ENCODE results near the gene HMGCS2. TPM values are rescaled to one million over a fixed set of nuclear protein-coding genes. Genes with fewer than 3 reads are reported as not detected.
"Not testable (repeated sequence)": the region's sequence is repeated elsewhere in the genome, so short reads cannot be mapped to it uniquely, and the experiment has no call there.

The HMGCS2 gene
- total RNA-seq, 1 experiment from 2014 or later: not detected

DNA sequence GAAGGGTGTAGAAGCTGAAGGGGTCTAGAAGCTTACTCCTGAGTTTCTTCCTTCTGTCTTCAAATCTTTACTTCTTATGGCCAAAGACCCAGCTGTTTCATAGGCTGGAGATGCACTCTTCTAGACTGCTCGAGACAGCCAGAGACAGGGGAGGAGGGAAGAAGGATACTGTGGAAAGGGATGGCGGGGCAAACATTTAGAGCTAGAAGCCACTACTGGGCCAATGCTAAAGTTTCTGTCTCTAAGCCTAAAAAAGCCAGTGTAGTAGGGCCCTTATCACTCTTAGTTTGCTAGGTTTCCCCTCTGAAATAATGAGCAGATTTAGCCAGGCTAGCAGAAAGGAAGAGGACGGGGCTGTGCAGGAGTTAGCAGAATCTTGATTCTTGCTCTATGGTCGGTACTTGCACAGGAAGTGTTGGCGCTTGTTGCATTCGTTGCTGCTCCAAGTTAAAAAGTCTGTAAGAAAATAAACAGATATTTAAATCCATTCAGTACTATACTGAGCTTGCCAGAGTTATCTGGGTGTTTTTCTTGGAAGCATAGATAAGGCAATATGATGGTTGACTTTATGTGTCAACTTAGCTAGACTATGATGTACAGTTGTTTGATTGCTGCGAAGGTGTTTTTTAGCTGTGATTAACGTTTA lies 25.6 kb upstream of the HMGCS2 start:
- in situ Hi-C loops (cut with HindIII; ENCODE audit: low sequenced_read_pairs): no loop called here
- DNase-seq (ENCODE audit: low spot score): no peak

DNA sequence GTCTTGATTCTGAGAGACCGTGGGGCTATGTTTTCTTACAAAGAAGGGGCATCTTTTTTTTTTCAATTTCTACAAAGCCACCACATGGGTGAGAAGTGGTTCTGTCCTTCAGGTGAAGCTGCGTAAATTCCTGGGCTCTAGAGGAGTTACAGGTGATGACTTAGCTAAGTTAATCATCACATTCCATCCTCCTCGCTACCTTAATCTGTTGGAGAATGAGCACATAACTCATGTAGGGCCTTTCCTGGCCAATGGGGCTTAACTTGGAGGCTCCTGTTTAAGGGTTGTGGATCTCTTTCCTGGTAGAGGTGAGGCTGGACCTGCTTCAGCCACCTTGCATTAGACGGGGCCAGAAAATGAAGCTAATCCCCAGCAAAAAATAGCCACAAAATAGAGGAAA lies 22.7 kb upstream of the HMGCS2 start:
- in situ Hi-C loops (cut with HindIII; ENCODE audit: low sequenced_read_pairs): no loop called here
- DNase-seq (ENCODE audit: low spot score): no peak

DNA sequence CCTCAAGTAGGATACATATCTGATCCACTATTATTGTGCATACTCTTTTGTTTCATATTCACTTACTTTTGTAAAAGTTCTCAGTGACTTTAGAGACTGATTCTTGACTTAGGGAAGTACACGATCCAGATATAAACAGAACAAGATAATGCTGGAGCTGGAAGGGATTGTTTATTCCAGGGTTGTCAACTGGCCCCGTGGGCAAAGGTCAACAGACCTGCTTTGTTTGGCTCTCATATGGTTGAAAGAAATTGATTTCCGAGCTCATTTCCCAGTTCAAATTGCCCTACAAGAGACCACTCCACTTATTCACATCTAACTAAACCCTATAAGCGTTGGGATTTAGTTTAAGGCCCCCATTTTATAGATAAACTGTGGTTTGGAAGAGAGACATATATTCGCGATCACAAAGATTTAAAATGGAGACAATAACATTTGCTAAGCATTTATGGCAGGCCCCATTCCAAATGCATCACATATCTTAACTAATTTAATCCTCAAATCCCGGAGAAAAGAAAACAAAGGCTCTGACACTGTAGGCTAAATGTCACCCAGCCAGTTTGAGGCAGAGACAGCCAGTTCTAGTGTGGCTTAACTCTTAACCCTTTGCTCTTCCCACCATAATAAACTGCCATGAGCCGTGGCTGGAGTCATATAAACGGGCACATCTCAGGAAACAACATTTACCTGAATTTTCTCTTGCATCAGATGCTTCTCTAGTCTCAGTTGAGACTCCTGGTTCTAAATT lies 21.9 kb upstream of the HMGCS2 start:
- no peak for DNase-seq (ENCODE audit: low spot score)
- in situ Hi-C loops (cut with HindIII; ENCODE audit: low sequenced_read_pairs): no loop called here

DNA sequence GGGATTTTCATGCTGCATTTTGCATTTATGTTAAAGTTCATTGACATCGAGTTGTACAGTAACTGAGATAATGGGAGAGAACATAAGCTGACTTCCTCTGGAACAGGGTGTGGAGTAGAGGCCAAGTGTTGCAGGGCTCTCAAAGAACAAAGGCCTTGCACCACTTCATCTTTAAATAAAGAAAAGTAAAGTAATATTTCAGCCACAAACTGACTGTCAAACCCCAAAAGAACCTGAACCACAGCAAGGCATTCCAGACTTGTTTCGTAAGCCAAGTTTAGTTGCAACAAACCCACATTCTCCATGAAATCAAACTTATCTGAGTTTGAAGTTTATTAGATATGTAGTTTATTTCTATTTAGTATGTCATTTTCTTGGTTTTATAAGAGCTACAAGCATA lies 19.1 kb upstream of the HMGCS2 start:
- DNase-seq (ENCODE audit: low spot score): no peak
- in situ Hi-C loops (cut with HindIII; ENCODE audit: low sequenced_read_pairs): no loop called here

DNA sequence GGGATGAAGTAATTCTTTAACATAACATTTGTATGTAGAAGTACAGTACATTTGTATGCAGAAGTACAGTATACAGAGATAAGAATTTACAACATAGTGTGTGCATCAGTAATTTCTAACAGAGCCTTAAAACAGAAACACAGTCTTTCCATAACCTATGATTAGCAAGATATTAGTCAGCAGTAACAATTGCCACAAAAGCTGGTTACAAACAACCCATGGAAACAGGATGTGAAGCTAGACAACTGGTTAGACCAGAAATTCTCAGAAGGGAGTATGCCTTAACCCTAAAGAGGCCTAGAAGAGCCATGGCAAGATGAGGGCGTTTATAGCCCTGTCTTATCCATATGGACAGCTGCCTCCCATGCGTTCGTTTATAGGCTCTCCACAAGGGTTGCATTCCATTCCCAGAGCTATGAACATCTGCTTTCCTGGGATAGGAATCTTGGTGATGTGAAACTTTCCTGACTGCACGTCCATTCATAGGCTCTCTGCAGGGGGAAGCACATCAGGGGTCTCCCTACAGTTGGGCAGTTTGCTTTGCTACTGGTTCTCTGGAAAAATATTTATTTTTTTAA lies 17.9 kb upstream of the HMGCS2 start:
- DNase-seq (ENCODE audit: low spot score); in situ Hi-C loops (cut with HindIII; ENCODE audit: low sequenced_read_pairs): not testable (repeated sequence)

DNA sequence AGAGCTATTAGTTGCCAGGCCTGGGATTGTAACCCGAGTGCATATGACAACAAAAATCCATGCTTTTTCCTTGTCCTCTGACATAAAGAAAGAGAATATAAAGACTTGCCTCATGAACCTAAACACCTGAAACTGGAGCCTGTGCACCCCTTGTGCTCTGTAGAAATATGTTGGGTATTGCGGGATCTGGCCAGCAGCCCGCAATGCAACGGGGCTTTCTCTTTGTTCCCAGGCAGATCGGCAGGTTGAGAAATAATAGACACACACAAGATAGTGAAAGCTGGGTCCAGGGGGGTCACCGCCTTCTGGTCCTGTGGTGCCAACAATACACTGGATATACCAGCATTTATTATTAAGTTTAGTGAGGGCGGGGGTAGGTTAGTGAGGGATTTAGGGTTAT lies 17.3 kb upstream of the HMGCS2 start:
- DNase-seq (ENCODE audit: low spot score); in situ Hi-C loops (cut with HindIII; ENCODE audit: low sequenced_read_pairs): not testable (repeated sequence)

DNA sequence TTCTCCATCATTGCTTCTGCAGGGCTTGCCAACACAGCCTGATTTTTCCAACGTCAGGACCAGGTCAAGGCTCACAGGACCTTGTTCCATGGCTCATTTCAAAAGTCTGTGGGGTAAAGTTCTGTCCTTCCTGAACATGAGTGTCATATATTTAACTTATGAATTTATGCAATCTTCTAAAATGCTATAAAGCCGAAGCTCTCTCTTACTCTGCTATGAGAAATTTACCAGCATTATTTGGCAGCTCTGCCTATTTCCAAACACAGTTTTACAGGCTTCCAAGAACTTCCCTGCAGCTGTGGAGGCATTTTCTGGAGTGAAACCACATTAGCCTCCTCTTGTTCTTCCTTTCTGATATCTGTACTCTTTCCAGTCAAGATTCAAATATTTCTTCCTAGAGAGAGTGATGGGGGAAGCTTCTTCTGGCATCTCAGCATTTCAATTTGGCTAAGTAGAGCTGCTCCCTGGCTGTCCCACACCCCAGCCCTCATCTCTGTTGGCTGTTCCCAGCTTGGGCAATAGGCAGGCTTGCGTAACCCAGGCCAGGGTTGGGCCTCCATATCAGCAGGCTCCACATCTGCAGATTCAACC lies 15.6 kb upstream of the HMGCS2 start:
- in situ Hi-C loops (cut with HindIII; ENCODE audit: low sequenced_read_pairs): no loop called here
- no peak for DNase-seq (ENCODE audit: low spot score)

DNA sequence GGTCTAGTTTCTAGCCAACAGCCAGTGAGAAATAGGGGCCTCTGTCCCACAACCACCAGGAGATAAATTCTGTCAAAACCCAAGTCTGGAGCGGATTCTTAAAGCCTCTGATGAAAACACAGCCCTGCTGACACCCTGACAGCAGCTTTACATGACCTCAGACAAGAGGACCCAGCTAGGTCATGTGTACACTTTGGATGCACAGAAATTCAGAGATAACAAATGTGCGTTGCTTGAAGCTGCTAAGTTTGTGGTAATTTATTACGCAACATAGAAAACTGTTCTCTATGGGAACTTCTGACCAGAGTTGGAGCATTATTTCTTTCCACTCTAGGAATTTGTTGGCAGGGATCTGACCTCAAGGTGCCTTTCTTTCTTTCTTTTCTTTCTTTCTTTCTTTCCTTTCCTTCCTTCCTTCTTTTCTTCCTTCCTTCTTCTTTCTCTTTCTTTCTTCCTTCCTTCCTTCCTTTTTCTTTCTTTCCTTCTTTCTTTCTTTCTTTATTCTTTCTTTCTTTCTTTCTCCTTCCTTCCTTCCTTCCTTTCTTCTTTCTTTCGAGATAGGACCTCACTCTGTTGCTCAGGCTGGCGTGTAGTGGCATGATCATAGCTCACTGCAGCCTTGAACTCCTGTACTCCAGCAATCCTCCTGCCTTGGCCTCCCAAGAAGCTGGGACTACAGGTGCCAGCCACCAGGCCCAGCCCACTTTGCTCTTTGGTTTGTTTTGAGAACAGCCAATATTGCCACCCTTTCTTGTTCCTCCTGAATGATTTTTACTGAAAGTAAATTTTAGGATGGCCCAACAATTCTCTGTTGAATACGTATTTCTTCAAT lies 14.9 kb upstream of the HMGCS2 start:
- in situ Hi-C loops (cut with HindIII; ENCODE audit: low sequenced_read_pairs): no loop called here
- DNase-seq (ENCODE audit: low spot score): no peak

DNA sequence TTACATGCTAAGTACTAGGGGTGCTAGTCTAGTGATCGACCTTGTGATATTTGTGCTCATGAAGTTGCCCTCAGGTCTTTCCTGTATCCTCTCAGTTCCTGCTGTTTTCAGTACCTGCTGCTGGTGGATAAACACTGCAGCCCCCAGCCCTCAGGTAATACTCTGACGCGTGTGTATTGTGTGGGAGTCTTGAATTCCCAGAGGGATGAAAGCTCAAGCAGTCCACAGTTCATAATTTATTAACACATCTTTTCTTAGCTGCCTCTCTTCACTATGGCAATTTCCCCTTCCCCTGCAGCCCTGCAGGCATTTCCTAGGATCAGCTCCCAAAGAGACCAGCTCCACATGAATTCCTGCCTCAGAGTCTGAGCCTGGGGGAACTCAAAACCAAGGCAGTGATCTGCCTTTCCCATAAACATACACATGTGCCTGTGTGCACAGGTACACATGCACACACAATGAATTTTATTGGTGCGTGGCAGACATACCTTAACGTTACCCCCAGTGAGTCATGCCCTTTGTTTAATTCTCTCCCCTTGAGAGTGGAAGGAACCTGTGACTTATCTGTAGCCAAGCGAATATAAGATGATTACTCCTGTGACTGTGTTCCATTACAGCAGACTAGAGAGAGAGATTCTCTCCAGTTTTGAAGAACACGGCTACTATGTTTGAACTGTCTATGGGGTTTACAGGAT lies 14.1 kb upstream of the HMGCS2 start:
- in situ Hi-C loops (cut with HindIII; ENCODE audit: low sequenced_read_pairs): no loop called here
- DNase-seq (ENCODE audit: low spot score): no peak

DNA sequence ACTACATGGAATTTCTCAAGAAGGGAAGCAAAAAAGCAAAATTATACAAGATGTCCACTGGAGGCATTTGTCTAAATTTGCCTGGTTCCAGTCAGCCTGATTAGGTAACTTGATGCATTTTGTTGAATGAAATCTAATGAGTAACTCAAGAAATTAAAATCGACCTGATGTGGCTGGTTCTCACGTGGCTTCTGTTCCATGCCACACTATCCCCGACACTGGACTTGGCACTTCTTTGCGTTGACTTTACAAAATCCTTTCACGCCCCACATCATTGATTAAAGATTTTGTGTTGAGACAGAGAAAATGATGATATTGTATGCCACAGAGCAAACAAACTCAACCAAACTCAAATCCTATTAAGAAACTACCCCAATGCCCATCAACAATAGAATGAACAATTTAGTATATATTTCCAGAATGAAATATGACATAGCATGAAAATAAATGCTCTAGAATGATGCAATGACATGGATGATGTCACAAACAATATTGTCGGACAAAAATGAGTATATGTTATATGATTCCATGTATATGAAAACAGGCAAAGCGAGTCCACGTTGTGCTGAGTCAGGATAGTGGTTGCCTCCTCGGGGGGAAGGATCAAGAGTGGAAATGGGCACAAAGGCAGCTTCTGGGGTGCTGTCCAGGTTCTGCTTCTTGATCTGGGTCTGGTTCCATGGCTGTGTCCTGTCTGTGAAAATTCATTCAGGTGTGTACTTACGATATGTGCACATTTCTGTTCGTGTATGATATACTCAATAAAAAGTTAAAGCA lies 12.9 kb upstream of the HMGCS2 start:
- in situ Hi-C loops (cut with HindIII; ENCODE audit: low sequenced_read_pairs): no loop called here

DNA sequence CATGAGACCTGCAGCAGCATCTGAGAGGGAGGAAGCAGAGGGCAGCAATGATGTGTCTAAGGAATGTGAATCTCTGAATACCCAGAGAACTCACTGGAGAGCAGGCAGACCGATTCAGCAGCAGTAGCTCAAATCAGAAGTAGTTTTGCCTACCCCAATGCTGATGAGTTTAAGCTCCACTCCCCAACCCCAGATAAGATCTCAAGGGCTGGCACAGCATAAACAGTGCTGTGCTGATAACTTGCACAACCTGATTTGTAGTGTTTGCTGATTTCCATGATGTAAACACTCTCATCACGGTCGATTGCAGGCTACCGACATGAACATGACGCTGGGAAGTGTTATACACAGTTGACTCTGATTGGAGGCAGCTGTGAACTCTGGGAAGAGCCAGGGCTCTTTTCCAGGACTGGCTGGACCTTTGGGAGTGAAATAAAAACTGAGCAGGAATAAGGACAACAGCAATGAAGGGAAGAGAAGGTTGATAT lies 11.2 kb upstream of the HMGCS2 start:
- no peak for DNase-seq (ENCODE audit: low spot score)
- in situ Hi-C loops (cut with HindIII; ENCODE audit: low sequenced_read_pairs): no loop called here

More for the DNA sequence above, 12.9 kb upstream of the HMGCS2 start:
- no peak for DNase-seq (ENCODE audit: low spot score)

DNA sequence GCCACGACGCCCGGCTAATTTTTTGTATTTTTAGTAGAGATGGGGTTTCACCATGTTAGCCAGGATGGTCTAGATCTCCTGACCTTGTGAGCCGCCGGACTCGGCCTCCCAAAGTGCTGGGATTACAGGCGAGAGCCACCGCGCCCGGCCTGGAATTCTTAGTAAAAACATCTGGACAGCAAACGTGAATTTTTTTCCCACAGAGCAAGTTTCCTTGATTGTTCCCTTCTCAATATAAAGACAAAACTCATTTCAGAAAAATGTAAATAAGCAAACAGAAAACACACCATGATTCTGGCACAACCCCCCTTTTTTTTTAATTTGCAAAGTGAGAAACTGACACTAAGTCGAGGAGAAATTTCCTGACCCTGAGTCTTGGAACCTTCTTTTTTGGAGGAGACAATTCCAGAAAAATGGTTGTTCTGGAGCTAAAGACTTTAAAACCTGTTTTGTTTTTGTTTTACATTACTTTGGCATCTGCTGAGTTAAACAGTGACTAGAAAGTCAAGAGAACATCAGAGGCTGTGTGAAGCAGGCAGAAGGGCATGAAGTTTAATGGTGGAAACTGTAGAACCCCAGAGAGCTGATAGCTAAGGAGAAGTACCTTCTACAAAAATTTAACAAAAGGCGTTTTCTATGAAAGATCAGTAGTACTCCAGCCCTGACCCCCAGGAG lies 10.3 kb upstream of the HMGCS2 start:
- DNase-seq (ENCODE audit: low spot score): no peak

DNA sequence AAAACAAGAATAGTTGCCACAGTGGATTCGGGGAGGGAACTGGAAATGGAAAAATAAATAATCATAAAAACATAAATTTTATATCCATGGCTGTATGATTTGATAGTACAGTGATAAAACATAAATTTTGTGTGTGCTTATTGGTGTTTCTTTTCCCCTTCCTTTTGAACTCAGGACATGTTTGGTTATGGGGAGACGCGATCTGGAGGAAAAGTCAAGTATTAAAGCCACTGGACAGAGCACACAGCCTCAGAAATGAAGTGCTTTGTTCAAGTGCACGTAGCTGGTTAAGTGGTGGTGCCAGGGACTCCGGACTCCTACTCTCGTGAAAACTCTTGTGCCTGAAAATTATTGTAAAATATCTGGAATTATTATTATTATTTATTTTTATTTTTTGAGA lies 9.7 kb upstream of the HMGCS2 start:
- in situ Hi-C loops (cut with HindIII; ENCODE audit: low sequenced_read_pairs): no loop called here
- DNase-seq (ENCODE audit: low spot score): no peak

More for the DNA sequence above, 10.3 kb upstream of the HMGCS2 start:
- in situ Hi-C loops (cut with HindIII; ENCODE audit: low sequenced_read_pairs): no loop called here

DNA sequence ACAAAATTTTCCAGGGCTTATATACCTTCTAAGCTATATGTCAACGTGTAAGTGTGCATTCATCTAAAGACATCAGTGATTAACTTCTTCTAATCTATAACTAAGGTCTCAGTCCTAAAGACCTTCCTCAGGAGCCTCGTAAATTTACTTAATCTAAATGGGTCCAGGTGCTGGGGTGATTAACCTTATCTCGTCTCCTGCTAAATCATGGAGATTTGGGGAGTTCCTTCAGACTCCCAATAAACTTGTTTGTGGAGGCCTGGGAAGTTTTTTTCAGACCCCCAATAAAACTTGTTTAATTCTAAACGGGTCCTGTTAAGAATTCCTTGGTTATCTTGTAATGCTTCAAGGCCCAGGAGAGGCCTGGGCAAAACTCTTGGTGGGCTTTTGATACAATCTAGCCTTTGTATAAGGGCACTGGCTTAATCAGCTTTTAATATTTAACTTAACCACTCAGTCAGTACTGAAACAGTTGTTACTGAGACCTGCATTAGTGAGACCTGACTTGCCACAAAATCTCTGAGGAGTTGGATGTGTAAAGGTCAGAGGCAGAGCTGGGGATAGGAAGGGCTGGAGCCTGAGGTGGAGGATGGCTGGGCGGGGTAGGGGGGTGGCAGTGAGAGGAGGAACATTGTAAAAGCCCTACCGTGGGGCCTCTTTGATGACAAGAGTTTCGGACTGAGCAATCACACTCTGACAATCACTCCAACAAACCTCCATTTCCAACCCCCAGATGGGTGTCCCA lies 6.2 kb upstream of the HMGCS2 start:
- in situ Hi-C loops (cut with HindIII; ENCODE audit: low sequenced_read_pairs): no loop called here
- no peak for DNase-seq (ENCODE audit: low spot score)

DNA sequence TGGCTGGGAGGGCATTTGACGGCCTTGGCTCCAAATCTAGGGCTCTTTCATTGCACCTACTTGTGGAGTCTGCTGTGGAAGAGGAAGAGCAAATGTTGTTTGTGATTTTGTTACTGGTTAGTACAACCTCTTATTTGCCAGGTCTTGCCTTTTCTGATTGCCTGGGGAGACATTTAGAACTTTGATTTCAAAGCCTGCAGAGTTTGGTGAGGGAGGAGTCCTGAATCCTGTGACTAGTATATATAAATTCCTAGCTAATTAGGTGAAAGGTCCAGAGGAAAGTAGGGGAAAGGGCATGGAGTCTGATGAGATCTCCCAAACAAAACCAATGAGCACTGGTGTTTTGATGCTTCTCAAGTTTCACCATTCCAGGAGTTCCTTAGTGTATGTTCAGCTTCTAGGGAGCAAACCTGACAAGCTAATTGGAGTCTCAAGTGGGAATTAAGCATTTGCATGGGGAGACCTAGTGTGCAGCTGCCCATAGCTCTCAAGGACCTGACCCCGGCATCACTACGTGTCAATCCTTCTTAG lies 5.1 kb upstream of the HMGCS2 start:
- no peak for DNase-seq (ENCODE audit: low spot score)
- in situ Hi-C loops (cut with HindIII; ENCODE audit: low sequenced_read_pairs): no loop called here

DNA sequence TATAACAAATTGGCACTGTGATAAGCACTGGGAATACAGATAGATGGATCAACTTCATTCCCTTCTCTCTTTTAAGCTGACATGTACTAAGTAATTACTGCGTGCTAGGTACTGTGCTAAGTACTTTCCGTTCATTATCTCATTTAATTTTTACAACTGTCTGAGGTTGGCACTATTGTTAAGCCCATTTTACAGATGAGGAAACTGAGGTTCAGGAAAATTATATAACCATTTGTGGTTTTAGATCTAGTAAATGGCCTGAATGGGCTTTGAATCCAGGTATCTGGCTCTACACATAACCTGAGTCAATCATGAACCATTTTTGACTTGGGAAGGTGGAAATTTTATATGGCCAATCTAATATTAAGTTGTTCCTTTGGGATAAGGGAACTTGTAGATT lies 3.6 kb upstream of the HMGCS2 start:
- no peak for DNase-seq (ENCODE audit: low spot score)
- in situ Hi-C loops (cut with HindIII; ENCODE audit: low sequenced_read_pairs): no loop called here

DNA sequence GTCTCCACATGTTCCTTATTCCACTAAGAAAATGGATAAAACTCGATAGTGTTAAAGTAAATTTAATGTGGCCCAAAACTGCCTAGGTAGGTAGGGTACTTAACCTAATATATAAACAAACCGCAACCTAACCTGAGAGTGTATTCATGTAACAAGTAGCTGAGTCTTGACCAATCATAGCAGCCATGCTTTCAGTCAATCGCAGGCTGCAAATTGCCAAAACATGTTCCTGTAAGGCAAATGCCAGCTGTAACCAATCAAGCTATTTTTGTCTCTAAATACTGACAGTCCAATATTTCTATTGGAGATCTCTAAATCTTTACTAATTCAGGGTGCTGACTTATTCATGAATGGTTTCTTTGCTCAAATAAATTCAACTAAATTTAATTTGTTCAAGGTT lies 3.1 kb upstream of the HMGCS2 start:
- no peak for DNase-seq (ENCODE audit: low spot score)

More for the DNA sequence above, 3.1 kb upstream of the HMGCS2 start:
- in situ Hi-C loops (cut with HindIII; ENCODE audit: low sequenced_read_pairs): no loop called here
